Esophagus (tissue), 2 donors: Measurements from ENCODE around the gene DYRK2. TPM values are rescaled to one million over a fixed set of nuclear protein-coding genes. Genes with fewer than 3 reads are reported as not detected.

Experiments used
- H3K27ac ChIP-seq, 2 donors: one replicate each; pipeline ENCODE4 v1.5.1; 2013; ENCODE audit warnings: low read depth in 2 of 2, mild to moderate bottlenecking in 2 of 2, inconsistent platforms in 1 of 2, low read length in 1 of 2, moderate library complexity in 1 of 2
- H3K27me3 ChIP-seq, 2 donors: one replicate each; pipeline ENCODE4 v1.6.1; 2013; ENCODE audit warnings: low read length in 2 of 2, control low read depth in 1 of 2, mild to moderate bottlenecking in 1 of 2; ENCODE audit not compliant: insufficient read depth in 2 of 2, control insufficient read depth in 1 of 2
- H3K36me3 ChIP-seq, 2 donors: one replicate each; pipeline ENCODE4 v1.6.1; 2013; ENCODE audit warnings: low read length in 1 of 2; ENCODE audit not compliant: control insufficient read depth in 2 of 2, insufficient read depth in 2 of 2
- H3K4me1 ChIP-seq, 2 donors: one replicate each; pipeline ENCODE4 v1.6.1; 2013; ENCODE audit warnings: low read length in 1 of 2; ENCODE audit not compliant: control insufficient read depth in 2 of 2, insufficient read depth in 2 of 2
- H3K4me3 ChIP-seq, 2 donors: one replicate each; pipeline ENCODE4 v1.5.1; 2013; ENCODE audit warnings: low read length in 2 of 2, mild to moderate bottlenecking in 2 of 2, low read depth in 1 of 2, moderate library complexity in 1 of 2
- H3K9me3 ChIP-seq, 2 donors: one replicate each; pipeline ENCODE4 v1.6.1; 2013; ENCODE audit warnings: mild to moderate bottlenecking in 2 of 2, low read depth in 1 of 2, low read length in 1 of 2, moderate library complexity in 1 of 2; ENCODE audit not compliant: control insufficient read depth in 2 of 2, insufficient read depth in 1 of 2
- WGBS, 2 donors: extraction: QIAGEN DNeasy Blood & Tissue Kit; methylation state at CpG; one replicate each; pipeline ENCODE4 v1.1.7; 2013; 5-methylcytosine and 5-hydroxymethylcytosine counted together
- polyA plus RNA-seq, 2 donors: library from polyadenylated mRNA; stranded (reverse); fragments of 200-250 nt; gene quantifications; one replicate each; pipeline ENCODE4 v1.2.3, GENCODE V29; 2013
- donor health status: healthy with polysubstance abuse.
- donor health status: Bipolar disorder and iron deficiency.

The DYRK2 gene
- polyA plus RNA-seq, 2 donors: 3.2 to 6.2 TPM

DNA sequence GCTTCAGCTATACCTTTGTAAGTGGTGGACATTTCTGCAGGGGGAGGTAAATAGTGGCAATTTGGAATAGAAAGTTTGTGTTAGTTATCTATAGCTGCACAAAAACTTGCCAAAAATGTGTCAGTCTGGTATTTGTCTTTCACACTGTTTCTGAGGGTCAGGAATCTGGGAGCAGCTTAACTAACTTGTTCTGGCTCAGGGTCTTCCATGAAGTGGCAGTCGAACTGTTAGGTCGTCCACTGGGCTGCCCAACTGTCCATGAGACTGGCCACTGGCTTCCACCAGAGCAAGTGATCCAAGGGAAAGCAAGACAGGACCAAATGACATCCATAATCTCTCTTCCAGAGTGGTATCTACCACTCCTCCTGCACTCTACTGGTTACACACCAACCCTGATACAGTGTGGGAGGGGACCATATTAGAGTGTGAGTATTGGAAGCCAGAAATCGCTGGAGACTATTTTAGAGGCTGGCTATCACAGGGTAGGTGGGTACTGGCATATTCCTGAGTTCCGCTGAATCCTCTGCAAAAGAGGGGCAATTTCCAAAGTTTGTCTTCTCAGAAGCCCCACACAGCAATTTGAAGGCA lies 60.9 kb downstream of the DYRK2 start:
- H3K36me3 ChIP-seq: no peaks in the 10 kb centered on the region
- H3K4me1 ChIP-seq: no peaks in the 10 kb centered on the region
- H3K27ac ChIP-seq: no peak overlapping the region
- H3K9me3 ChIP-seq: no peaks in the 10 kb centered on the region
- H3K27me3 ChIP-seq: no peaks in the 10 kb centered on the region
- no peak overlapping the region for H3K4me3 ChIP-seq
- WGBS, 2 donors: 82 to 89% methylated on average over 4 of the region's 4 CpGs

GRCh38 chr12:67710582-67710981 lies 62.0 kb downstream of the DYRK2 start:
- WGBS, 2 donors: 47 to 61% methylated on average over 3 of the region's 3 CpGs
- Histone ChIP-seq H3K4me1 (no peaks in the 10 kb centered on the region), H3K9me3 (no peaks in the 10 kb centered on the region), H3K27me3 (no peaks in the 10 kb centered on the region), H3K27ac (no peak overlapping the region), H3K36me3 (no peaks in the 10 kb centered on the region), H3K4me3 (no peak overlapping the region)

GRCh38 chr12:67712011-67712410 lies 63.5 kb downstream of the DYRK2 start:
- H3K36me3 ChIP-seq: no peaks in the 10 kb centered on the region
- WGBS, 2 donors: 87 to 88% methylated on average over 1 of the region's 1 CpG

DNA sequence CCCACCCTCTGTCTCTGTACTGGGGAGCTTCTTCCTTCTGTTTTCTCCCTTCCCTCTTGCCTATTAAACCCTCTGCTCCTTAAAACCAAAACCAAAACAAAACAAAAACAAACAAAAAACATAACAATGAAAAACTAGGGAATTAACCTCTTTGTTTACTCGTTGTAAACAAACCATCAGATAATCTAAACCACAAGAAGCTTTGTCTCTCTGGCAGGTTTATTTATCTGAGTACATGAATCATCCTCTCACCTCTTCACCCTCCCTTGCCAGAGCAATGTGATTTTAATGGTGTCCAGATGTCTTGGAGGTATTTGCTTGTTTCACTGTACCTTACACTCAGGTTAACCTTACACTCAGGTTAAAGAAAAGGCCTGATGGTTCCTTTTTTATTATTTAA lies 66.1 kb downstream of the DYRK2 start:
- Histone ChIP-seq H3K27ac (no peak overlapping the region), H3K36me3 (no peaks in the 10 kb centered on the region), H3K4me3 (no peak overlapping the region), H3K9me3 (no peaks in the 10 kb centered on the region), H3K4me1 (no peaks in the 10 kb centered on the region), H3K27me3 (no peaks in the 10 kb centered on the region)
- WGBS, 2 donors: 29 to 32% methylated on average over 1 of the region's 1 CpG

More at GRCh38 chr12:67712011-67712410, 63.5 kb downstream of the DYRK2 start:
- Histone ChIP-seq H3K9me3 (no peaks in the 10 kb centered on the region), H3K27me3 (no peaks in the 10 kb centered on the region), H3K27ac (no peak overlapping the region), H3K4me3 (no peak overlapping the region), H3K4me1 (no peaks in the 10 kb centered on the region)
